Measurements from ENCODE around the gene SNRNP35. TPM values are rescaled to one million over a fixed set of nuclear protein-coding genes. Genes with fewer than 3 reads are reported as not detected.
"Not testable (repeated sequence)": the region's sequence is repeated elsewhere in the genome, so short reads cannot be mapped to it uniquely, and the experiment has no call there.

SNRNP35 gene
- total and polyA plus RNA-seq, 2 donors, result 13.0 to 21.9 TPM

- 84% methylated on average over 4 of the region's 4 CpGs for WGBS
- DNase-seq (ENCODE audit: extremely low spot score), result no peak
- Histone ChIP-seq H3K27ac (ENCODE audit: low read depth) (no peak overlapping the region), H3K4me1 (ENCODE audit: insufficient read depth) (no peaks in the 10 kb centered on the region), H3K4me3 (ENCODE audit: low read depth, low read length) (no peak overlapping the region), H3K36me3 (ENCODE audit: insufficient read depth) (peaks cover 2% of the 10 kb centered on the region)
Measured at GRCh38 chr12:123465084-123465483, 7.1 kb downstream of the SNRNP35 start.

GRCh38 chr12:123468786-123469185, 10.8 kb downstream of the SNRNP35 start:
- Histone ChIP-seq H3K4me3 (ENCODE audit: low read depth, low read length) (no peak overlapping the region), H3K36me3 (ENCODE audit: insufficient read depth) (no peaks in the 10 kb centered on the region), H3K27ac (ENCODE audit: low read depth) (no peak overlapping the region), H3K4me1 (ENCODE audit: insufficient read depth) (no peaks in the 10 kb centered on the region)
- WGBS, result 34% methylated on average over 1 of the region's 1 CpG
- no peak for DNase-seq (ENCODE audit: extremely low spot score)

GRCh38 chr12:123469978-123470377, 12.0 kb downstream of the SNRNP35 start:
- Histone ChIP-seq H3K36me3 (ENCODE audit: insufficient read depth) (no peaks in the 10 kb centered on the region), H3K27ac (ENCODE audit: low read depth) (no peak overlapping the region), H3K4me1 (ENCODE audit: insufficient read depth) (no peaks in the 10 kb centered on the region), H3K4me3 (ENCODE audit: low read depth, low read length) (no peak overlapping the region)
- WGBS, result 96% methylated on average over 2 of the region's 2 CpGs
- DNase-seq (ENCODE audit: extremely low spot score), result no peak

GRCh38 chr12:123471374-123472068, 13.6 kb downstream of the SNRNP35 start:
- H3K36me3 ChIP-seq (ENCODE audit: insufficient read depth), result no peaks in the 10 kb centered on the region
- no peak for DNase-seq (ENCODE audit: extremely low spot score)
- WGBS, result 78% methylated on average over 8 of the region's 8 CpGs
- no peak overlapping the region for H3K27ac ChIP-seq (ENCODE audit: low read depth)
- no peaks in the 10 kb centered on the region for H3K4me1 ChIP-seq (ENCODE audit: insufficient read depth)
- H3K4me3 ChIP-seq (ENCODE audit: low read depth, low read length), result no peak overlapping the region

- 87% methylated on average over 12 of the region's 12 CpGs for WGBS
- DNase-seq (ENCODE audit: extremely low spot score), result no peak
- H3K36me3 ChIP-seq (ENCODE audit: insufficient read depth), result no peaks in the 10 kb centered on the region
- no peak overlapping the region for H3K27ac ChIP-seq (ENCODE audit: low read depth)
- H3K4me1 ChIP-seq (ENCODE audit: insufficient read depth), result no peaks in the 10 kb centered on the region
- no peak overlapping the region for H3K4me3 ChIP-seq (ENCODE audit: low read depth, low read length)
Measured at GRCh38 chr12:123472438-123472849, 14.5 kb downstream of the SNRNP35 start.

- no peaks in the 10 kb centered on the region for H3K36me3 ChIP-seq (ENCODE audit: insufficient read depth)
- H3K27ac ChIP-seq (ENCODE audit: low read depth), result no peak overlapping the region
- DNase-seq (ENCODE audit: extremely low spot score), result no peak
- H3K4me1 ChIP-seq (ENCODE audit: insufficient read depth), result no peaks in the 10 kb centered on the region
- 69% methylated on average over 13 of the region's 13 CpGs for WGBS
- no peak overlapping the region for H3K4me3 ChIP-seq (ENCODE audit: low read depth, low read length)
Measured at GRCh38 chr12:123474485-123475245, 16.7 kb downstream of the SNRNP35 start.

GRCh38 chr12:123475246-123475703, 17.3 kb downstream of the SNRNP35 start:
- Histone ChIP-seq H3K4me1 (ENCODE audit: insufficient read depth) (no peaks in the 10 kb centered on the region), H3K27ac (ENCODE audit: low read depth) (no peak overlapping the region), H3K4me3 (ENCODE audit: low read depth, low read length) (no peak overlapping the region), H3K36me3 (ENCODE audit: insufficient read depth) (no peaks in the 10 kb centered on the region)
- WGBS, result 77% methylated on average over 15 of the region's 15 CpGs
- no peak for DNase-seq (ENCODE audit: extremely low spot score)

- DNase-seq (ENCODE audit: extremely low spot score), result no peak
- no peak overlapping the region for H3K4me3 ChIP-seq (ENCODE audit: low read depth, low read length)
- no peak overlapping the region for H3K27ac ChIP-seq (ENCODE audit: low read depth)
- H3K4me1 ChIP-seq (ENCODE audit: insufficient read depth), result no peaks in the 10 kb centered on the region
- 93% methylated on average over 11 of the region's 11 CpGs for WGBS
- H3K36me3 ChIP-seq (ENCODE audit: insufficient read depth), result no peaks in the 10 kb centered on the region
Measured at GRCh38 chr12:123478069-123478468, 20.1 kb downstream of the SNRNP35 start.

- H3K36me3 ChIP-seq (ENCODE audit: insufficient read depth), result no peaks in the 10 kb centered on the region
- no peak for DNase-seq (ENCODE audit: extremely low spot score)
- no peak overlapping the region for H3K4me3 ChIP-seq (ENCODE audit: low read depth, low read length)
- no peaks in the 10 kb centered on the region for H3K4me1 ChIP-seq (ENCODE audit: insufficient read depth)
- no peak overlapping the region for H3K27ac ChIP-seq (ENCODE audit: low read depth)
- WGBS, result 79% methylated on average over 10 of the region's 10 CpGs
Measured at GRCh38 chr12:123478762-123479161, 20.8 kb downstream of the SNRNP35 start.

GRCh38 chr12:123479442-123480180, 21.7 kb downstream of the SNRNP35 start:
- Histone ChIP-seq H3K36me3 (ENCODE audit: insufficient read depth) (no peaks in the 10 kb centered on the region), H3K4me1 (ENCODE audit: insufficient read depth) (no peaks in the 10 kb centered on the region), H3K27ac (ENCODE audit: low read depth) (no peak overlapping the region), H3K4me3 (ENCODE audit: low read depth, low read length) (no peak overlapping the region)
- WGBS, result 82% methylated on average over 14 of the region's 14 CpGs
- no peak for DNase-seq (ENCODE audit: extremely low spot score)

- not testable (repeated sequence) for H3K4me1 ChIP-seq (ENCODE audit: insufficient read depth); H3K4me3 ChIP-seq (ENCODE audit: low read depth, low read length); DNase-seq (ENCODE audit: extremely low spot score); H3K36me3 ChIP-seq (ENCODE audit: insufficient read depth); H3K27ac ChIP-seq (ENCODE audit: low read depth)
- 96% methylated on average over 5 of the region's 5 CpGs for WGBS
Measured at GRCh38 chr12:123481251-123481650, 23.3 kb downstream of the SNRNP35 start.

- 86% methylated on average over 6 of the region's 6 CpGs for WGBS
- DNase-seq (ENCODE audit: extremely low spot score), result no peak
Measured at GRCh38 chr12:123482876-123483275, 24.9 kb downstream of the SNRNP35 start.

GRCh38 chr12:123483602-123484248, 25.8 kb downstream of the SNRNP35 start:
- Histone ChIP-seq H3K4me1 (ENCODE audit: insufficient read depth) (no peaks in the 10 kb centered on the region), H3K27ac (ENCODE audit: low read depth) (no peak overlapping the region), H3K36me3 (ENCODE audit: insufficient read depth) (no peaks in the 10 kb centered on the region), H3K4me3 (ENCODE audit: low read depth, low read length) (no peak overlapping the region)
- WGBS, result 80% methylated on average over 18 of the region's 18 CpGs
- no peak for DNase-seq (ENCODE audit: extremely low spot score)

More at GRCh38 chr12:123482876-123483275, 24.9 kb downstream of the SNRNP35 start:
- Histone ChIP-seq H3K4me1 (ENCODE audit: insufficient read depth) (no peaks in the 10 kb centered on the region), H3K27ac (ENCODE audit: low read depth) (no peak overlapping the region), H3K4me3 (ENCODE audit: low read depth, low read length) (no peak overlapping the region), H3K36me3 (ENCODE audit: insufficient read depth) (no peaks in the 10 kb centered on the region)
